Measurements from ENCODE around the gene SYT14.
A peak's percentile ranks its signal among the peaks of the same experiment; 100 is the strongest.

Gene SYT14

DNA sequence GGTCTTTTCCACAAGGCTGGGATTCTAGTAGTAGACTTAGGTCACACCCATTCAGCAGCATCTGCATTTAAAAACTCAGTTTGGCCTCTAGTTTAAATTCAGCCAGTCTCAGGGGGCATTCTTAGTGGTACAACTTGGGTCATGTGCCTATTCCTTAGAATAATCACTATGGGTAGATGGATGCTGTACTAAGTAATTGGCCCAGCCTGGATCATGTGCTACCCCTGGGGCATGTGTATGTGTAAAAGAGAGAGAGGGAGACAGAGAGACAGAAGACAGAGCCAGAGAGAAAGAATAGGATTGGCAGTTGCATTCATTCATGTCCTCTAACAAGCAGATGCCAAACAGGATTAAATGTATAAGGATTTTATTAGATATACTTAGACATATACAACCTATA is 13.6 kb upstream of the SYT14 start:
- H3K4me3 ChIP-seq (ENCODE audit: low read length) = no peak overlapping the region
- TF ChIP-seq, protein P1, sequence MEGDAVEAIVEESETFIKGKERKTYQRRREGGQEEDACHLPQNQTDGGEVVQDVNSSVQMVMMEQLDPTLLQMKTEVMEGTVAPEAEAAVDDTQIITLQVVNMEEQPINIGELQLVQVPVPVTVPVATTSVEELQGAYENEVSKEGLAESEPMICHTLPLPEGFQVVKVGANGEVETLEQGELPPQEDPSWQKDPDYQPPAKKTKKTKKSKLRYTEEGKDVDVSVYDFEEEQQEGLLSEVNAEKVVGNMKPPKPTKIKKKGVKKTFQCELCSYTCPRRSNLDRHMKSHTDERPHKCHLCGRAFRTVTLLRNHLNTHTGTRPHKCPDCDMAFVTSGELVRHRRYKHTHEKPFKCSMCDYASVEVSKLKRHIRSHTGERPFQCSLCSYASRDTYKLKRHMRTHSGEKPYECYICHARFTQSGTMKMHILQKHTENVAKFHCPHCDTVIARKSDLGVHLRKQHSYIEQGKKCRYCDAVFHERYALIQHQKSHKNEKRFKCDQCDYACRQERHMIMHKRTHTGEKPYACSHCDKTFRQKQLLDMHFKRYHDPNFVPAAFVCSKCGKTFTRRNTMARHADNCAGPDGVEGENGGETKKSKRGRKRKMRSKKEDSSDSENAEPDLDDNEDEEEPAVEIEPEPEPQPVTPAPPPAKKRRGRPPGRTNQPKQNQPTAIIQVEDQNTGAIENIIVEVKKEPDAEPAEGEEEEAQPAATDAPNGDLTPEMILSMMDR (conservative IDR thresholded peaks at IDR 0.05; ENCODE audit: low read length) = no peak
- DNase-seq (ENCODE audit: low read depth) = no peak

DNA sequence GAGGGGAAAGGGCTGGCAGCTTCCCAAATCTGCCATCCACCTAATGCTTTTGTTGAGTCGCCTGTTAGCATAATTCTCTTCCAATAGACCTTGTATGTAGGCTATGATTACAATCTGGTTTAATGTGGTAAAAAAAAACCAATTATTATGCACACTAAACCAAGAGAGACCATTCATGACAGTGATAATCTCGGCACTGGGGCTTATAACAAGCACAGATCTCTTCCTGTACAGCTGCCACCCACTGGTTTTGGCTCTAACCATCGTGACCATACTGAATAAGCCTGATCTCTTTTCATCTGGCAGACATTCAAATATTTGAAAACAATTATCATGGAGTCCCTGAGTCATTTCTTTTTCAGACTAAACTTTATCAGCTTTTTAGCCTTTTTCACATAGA is 12.0 kb upstream of the SYT14 start:
- no peak overlapping the region for H3K4me3 ChIP-seq (ENCODE audit: low read length)
- DNase-seq (ENCODE audit: low read depth) = peak; percentile 88
- TF ChIP-seq, protein P1 (conservative IDR thresholded peaks at IDR 0.05; ENCODE audit: low read length) = no peak

DNA sequence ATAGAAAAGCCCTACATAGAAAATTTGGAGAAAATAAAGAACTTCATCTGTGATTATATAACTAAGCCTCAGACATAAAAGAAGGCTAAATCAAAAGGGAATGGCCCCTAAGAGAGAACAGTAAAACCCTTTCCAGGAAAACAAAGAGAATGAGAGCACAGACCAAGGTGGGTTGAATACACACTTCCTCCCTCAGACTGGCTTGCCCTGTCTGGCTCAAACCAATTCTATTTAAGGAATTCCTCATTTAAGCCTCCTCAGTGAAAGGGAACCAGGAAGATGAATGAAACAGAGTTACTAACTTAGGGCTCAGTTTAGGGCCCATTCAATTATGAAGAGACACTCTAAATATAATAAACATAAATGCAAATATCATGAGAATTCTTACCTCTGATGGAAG is 10.6 kb upstream of the SYT14 start:
- DNase-seq (ENCODE audit: low read depth) = no peak
- no peak overlapping the region for H3K4me3 ChIP-seq (ENCODE audit: low read length)
- TF ChIP-seq, protein P1 (conservative IDR thresholded peaks at IDR 0.05; ENCODE audit: low read length) = no peak

DNA sequence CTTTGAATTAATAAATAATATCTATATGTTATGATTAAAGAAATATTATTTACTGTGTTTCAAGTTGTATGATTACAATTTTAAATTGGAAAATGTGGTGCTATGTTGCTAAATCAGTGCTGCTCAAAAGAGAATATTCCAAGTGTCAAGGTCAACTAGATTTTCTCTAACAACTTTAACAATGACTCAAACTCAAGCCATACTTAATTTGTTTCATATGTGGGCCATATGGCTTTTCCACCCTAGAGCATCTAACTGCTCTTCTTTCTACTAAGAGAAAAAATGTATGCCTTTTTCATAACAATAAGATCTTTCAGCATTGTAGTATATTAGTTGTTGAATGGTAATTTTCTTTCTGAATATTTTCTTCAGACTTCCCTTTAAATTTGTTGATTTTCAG is 8.3 kb upstream of the SYT14 start:
- TF ChIP-seq, protein P1 (conservative IDR thresholded peaks at IDR 0.05; ENCODE audit: low read length) = no peak
- peak; percentile 67 for DNase-seq (ENCODE audit: low read depth)
- H3K4me3 ChIP-seq (ENCODE audit: low read length) = no peak overlapping the region

DNA sequence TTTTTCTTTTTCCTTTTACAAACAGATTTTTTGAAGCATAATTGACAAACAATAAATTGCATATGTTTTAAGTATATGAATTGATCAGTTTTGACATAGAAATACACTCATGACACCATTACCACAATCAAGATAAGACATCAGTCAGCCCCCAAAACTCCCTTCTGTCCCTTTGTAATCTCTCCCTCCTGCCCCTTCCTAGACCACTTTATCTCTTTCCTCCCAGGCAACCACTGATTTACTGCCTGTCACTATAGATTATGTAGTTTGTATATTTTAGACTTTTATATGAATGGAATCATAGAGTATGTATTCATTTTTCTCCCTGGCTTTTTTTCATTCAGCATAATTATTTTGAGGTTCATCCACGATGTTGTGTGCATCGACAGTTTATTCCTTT is 6.9 kb upstream of the SYT14 start:
- no peak for DNase-seq (ENCODE audit: low read depth)
- TF ChIP-seq, protein P1 (conservative IDR thresholded peaks at IDR 0.05; ENCODE audit: low read length) = no peak
- no peak overlapping the region for H3K4me3 ChIP-seq (ENCODE audit: low read length)

DNA sequence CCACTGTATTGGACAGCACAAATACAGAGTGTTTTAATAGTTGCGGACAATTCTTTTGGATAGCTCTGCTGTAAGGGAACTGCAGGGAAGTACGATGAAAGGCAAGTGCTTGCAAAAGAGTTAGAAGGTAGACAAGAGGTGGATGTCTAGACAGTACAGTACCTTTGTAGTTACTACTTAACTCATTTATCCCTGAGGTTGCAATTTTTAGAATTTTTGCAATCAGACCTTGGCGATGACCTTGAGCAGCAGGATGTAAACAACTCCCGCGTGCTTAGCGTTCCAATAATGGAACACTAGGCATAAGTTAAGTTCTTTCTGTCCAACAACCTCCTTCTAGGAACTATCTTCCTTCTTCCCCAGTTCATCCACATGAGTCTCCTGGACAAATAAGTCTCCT is 1.9 kb upstream of the SYT14 start:
- H3K4me3 ChIP-seq (ENCODE audit: low read length) = no peak overlapping the region
- no peak for DNase-seq (ENCODE audit: low read depth)
- TF ChIP-seq, protein P1 (conservative IDR thresholded peaks at IDR 0.05; ENCODE audit: low read length) = no peak

DNA sequence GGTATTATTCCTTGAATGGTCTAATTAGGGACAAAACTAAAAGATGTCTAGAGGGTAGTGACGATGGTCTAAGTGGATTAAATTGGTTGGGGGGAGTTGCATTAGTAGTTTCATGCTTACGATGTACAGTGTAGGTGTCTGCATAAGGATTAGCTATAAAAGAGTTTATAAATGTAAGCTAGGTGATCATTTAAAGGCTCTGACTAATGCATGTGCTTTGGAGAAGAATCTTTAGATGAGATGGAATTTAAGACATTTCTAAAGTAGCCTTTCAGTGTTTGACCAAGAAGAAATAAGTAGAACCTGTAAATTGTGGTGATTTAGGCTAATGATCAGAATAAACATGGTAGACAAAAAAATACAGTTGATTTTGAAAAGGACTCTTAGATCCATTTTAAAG is 7.4 kb downstream of the SYT14 start:
- no peak for DNase-seq (ENCODE audit: low read depth)
- no peak overlapping the region for H3K4me3 ChIP-seq (ENCODE audit: low read length)
- TF ChIP-seq, protein P1 (conservative IDR thresholded peaks at IDR 0.05; ENCODE audit: low read length) = no peak
